ENCODE results near the gene KRT26.
"Not testable (repeated sequence)": the region's sequence is repeated elsewhere in the genome, so short reads cannot be mapped to it uniquely, and the experiment has no call there.

The KRT26 gene

GRCh38 chr17:40772101-40772500 lies at the start of gene KRT26:
TSS of gene KRT26 (minus strand) at chr17:40772201. CDS start at chr17:40772113, 88 bp downstream.
- DNase-seq = no peak

GRCh38 chr17:40821536-40821935 lies 49.5 kb upstream of the KRT26 start:
- DNase-seq = no peak

GRCh38 chr17:40820228-40820838 lies 48.3 kb upstream of the KRT26 start:
- DNase-seq = no peak

- DNase-seq = no peak
Measured at GRCh38 chr17:40819528-40820125, 47.6 kb upstream of the KRT26 start.

GRCh38 chr17:40818733-40819527 lies 46.9 kb upstream of the KRT26 start:
- peak; percentile 78 for DNase-seq

- DNase-seq = no peak
Measured at GRCh38 chr17:40818343-40818732, 46.3 kb upstream of the KRT26 start.

GRCh38 chr17:40817103-40817682 lies 45.2 kb upstream of the KRT26 start:
- DNase-seq = no peak

GRCh38 chr17:40816569-40816968 lies 44.6 kb upstream of the KRT26 start:
- no peak for DNase-seq

- no peak for DNase-seq
Measured at GRCh38 chr17:40815381-40815780, 43.4 kb upstream of the KRT26 start.

- not testable (repeated sequence) for DNase-seq
Measured at GRCh38 chr17:40814657-40815056, 42.7 kb upstream of the KRT26 start.

GRCh38 chr17:40813804-40814203 lies 41.8 kb upstream of the KRT26 start:
- DNase-seq = no peak

- no peak for DNase-seq
Measured at GRCh38 chr17:40812639-40813038, 40.6 kb upstream of the KRT26 start.

- DNase-seq = no peak
Measured at GRCh38 chr17:40810494-40810893, 38.5 kb upstream of the KRT26 start.

GRCh38 chr17:40809721-40810421 lies 37.9 kb upstream of the KRT26 start:
- no peak for DNase-seq

- no peak for DNase-seq
Measured at GRCh38 chr17:40806131-40806530, 34.1 kb upstream of the KRT26 start.

GRCh38 chr17:40803617-40804082 lies 31.6 kb upstream of the KRT26 start:
- DNase-seq = peak; percentile 70

- DNase-seq = no peak
Measured at GRCh38 chr17:40801157-40801556, 29.2 kb upstream of the KRT26 start.

- no peak for DNase-seq
Measured at GRCh38 chr17:40800381-40800780, 28.4 kb upstream of the KRT26 start.

GRCh38 chr17:40799859-40800258 lies 27.9 kb upstream of the KRT26 start, which contains the start of gene KRT28:
TSS of gene KRT28 (minus strand) at chr17:40799959. CDS start at chr17:40799893, 66 bp downstream.
- DNase-seq = no peak

GRCh38 chr17:40796846-40797245 lies 24.8 kb upstream of the KRT26 start:
- no peak for DNase-seq

- DNase-seq = no peak
Measured at GRCh38 chr17:40795019-40795667, 23.1 kb upstream of the KRT26 start.

- DNase-seq = no peak
Measured at GRCh38 chr17:40794466-40794865, 22.5 kb upstream of the KRT26 start.
